Neural progenitor cell (in vitro differentiated cells): Measurements from ENCODE around the gene SNX27. TPM values are rescaled to one million over a fixed set of nuclear protein-coding genes. Genes with fewer than 3 reads are reported as not detected.

Source experiments
- DNase-seq: peaks from one replicate; pipeline ENCODE4 v3.0.0-alpha.2; 2016; ENCODE audit warnings: low spot score
- H2AFZ ChIP-seq: fragments of 200-600 bp; sonication (generic); replicated peaks from 2 replicates; pipeline ENCODE4 v1.6.1; 2016; ENCODE audit warnings: antibody characterized with exemption
- H3F3A ChIP-seq: fragments of 200-600 bp; sonication (generic); 2 replicates; pipeline ENCODE4 v1.6.1; 2016; ENCODE audit warnings: antibody characterized with exemption, low read depth
- H3K27ac ChIP-seq: fragments of 200-600 bp; sonication (generic); 2 replicates; pipeline ENCODE4 v1.5.1; 2016; ENCODE audit warnings: mild to moderate bottlenecking
- H3K27me3 ChIP-seq: fragments of 200-600 bp; sonication (generic); 2 replicates; pipeline ENCODE4 v1.6.1; 2016; ENCODE audit warnings: mild to moderate bottlenecking, moderate library complexity
- H3K36me3 ChIP-seq: fragments of 200-600 bp; sonication (generic); 2 replicates; pipeline ENCODE4 v1.5.1; 2016
- H3K4me1 ChIP-seq: fragments of 200-600 bp; sonication (generic); 2 replicates; pipeline ENCODE4 v1.6.1; 2016; ENCODE audit warnings: mixed run types
- H3K4me2 ChIP-seq: fragments of 200-600 bp; sonication (generic); 2 replicates; pipeline ENCODE4 v1.6.1; 2016
- H3K4me3 ChIP-seq: fragments of 200-600 bp; sonication (generic); 2 replicates; pipeline ENCODE4 v1.5.1; 2016
- H3K79me2 ChIP-seq: fragments of 200-600 bp; sonication (generic); 2 replicates; pipeline ENCODE4 v1.6.1; 2016; ENCODE audit warnings: low read depth
- H3K9ac ChIP-seq: fragments of 200-600 bp; sonication (generic); 2 replicates; pipeline ENCODE4 v1.6.1; 2016
- H3K9me3 ChIP-seq: fragments of 200-600 bp; sonication (generic); 2 replicates; pipeline ENCODE4 v1.5.1; 2016; ENCODE audit warnings: low read depth
- H4K20me1 ChIP-seq: fragments of 200-600 bp; sonication (generic); 2 replicates; pipeline ENCODE4 v1.6.1; 2016; ENCODE audit warnings: low read depth
- H3K27ac Mint-ChIP-seq: 3 replicates; pipeline ENCODE4 v1.8.0; 2021; ENCODE audit warnings: mixed read lengths
- H3K27me3 Mint-ChIP-seq: 2 replicates; pipeline ENCODE4 v1.8.0; 2022; ENCODE audit warnings: low read depth, mild to moderate bottlenecking, inconsistent platforms, moderate library complexity, mixed read lengths; ENCODE audit not compliant: insufficient read depth
- H3K36me3 Mint-ChIP-seq: 3 replicates; pipeline ENCODE4 v1.8.0; 2021; ENCODE audit warnings: mixed read lengths
- H3K4me1 Mint-ChIP-seq: 3 replicates; pipeline ENCODE4 v1.8.0; 2021; ENCODE audit warnings: mixed read lengths
- H3K4me3 Mint-ChIP-seq: 3 replicates; pipeline ENCODE4 v1.8.0; 2021; ENCODE audit warnings: mild to moderate bottlenecking, moderate library complexity, mixed read lengths
- H3K9me3 Mint-ChIP-seq: 3 replicates; pipeline ENCODE4 v1.8.0; 2020; ENCODE audit warnings: mixed read lengths
- CTCF ChIP-seq: fragments of 200-600 bp; sonication (generic); IDR thresholded peaks from 2 replicates; pipeline ENCODE4 v1.5.1; 2017; ENCODE audit warnings: antibody characterized with exemption, mild to moderate bottlenecking
- EZH2 ChIP-seq: fragments of 200-600 bp; sonication (generic); IDR thresholded peaks from 2 replicates; pipeline ENCODE4 v1.6.1; 2017; ENCODE audit warnings: antibody characterized with exemption, mild to moderate bottlenecking, moderate library complexity
- EZH2phosphoT487 ChIP-seq: fragments of 200-600 bp; sonication (generic); IDR thresholded peaks from 2 replicates; pipeline ENCODE4 v1.6.1; 2017; ENCODE audit warnings: antibody characterized with exemption
- total RNA-seq: library from RNA; depleted of rRNA; stranded (reverse); fragments of >200 nt; gene quantifications from 2 replicates; pipeline ENCODE4 v1.2.3, GENCODE V29; 2015; ENCODE audit warnings: low replicate concordance

SNX27 gene
- total RNA-seq, 1 donor from 2014 or later = 34.1 TPM

- DNase-seq = no peak
- Mint-ChIP-seq H3K9me3 (no peaks in the 10 kb centered on the region), H3K27ac (no peak overlapping the region), H3K36me3 (peaks cover 5% of the 10 kb centered on the region), H3K4me3 (no peak overlapping the region), H3K27me3 (peaks cover 2% of the 10 kb centered on the region), H3K4me1 (peaks cover 5% of the 10 kb centered on the region)
- Histone ChIP-seq H3K4me3 (no peak overlapping the region), H3K9ac (no peak overlapping the region), H3K4me2 (no peak overlapping the region), H3K27ac (no peak overlapping the region), H2AFZ (no peak overlapping the region), H3K27me3 (no peaks in the 10 kb centered on the region), H3K79me2 (no peaks in the 10 kb centered on the region), H3F3A (no peaks in the 10 kb centered on the region), H3K9me3 (no peaks in the 10 kb centered on the region), H3K4me1 (peaks cover 4% of the 10 kb centered on the region), H3K36me3 (no peaks in the 10 kb centered on the region), H4K20me1 (no peaks in the 10 kb centered on the region)
- TF ChIP-seq EZH2phosphoT487 (no peak), EZH2 (no peak), CTCF (no peak)
Observed at GRCh38 chr1:151581451-151581850, 30.4 kb upstream of the SNX27 start.

DNA sequence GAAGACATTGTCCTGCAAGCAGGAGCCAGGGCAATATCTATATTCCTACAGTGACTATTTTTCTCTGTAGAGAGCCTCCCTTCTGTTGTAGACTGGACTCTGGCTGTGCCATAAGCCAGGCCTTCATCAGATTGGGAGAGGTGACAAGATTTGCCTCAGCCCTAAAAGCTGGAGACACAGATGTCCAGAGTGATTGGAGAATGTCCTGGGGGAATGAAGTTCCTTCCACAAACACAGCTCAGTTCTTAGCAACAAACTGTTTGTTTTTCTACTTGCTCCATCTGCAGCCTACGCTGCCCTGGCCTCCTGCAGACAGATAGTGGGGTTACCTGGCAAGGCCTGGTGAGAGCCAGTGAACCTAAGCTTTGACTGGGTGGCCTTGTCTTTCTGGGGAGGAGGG, 29.9 kb upstream of the SNX27 start:
- H3K27ac Mint-ChIP-seq = no peak overlapping the region
- Histone ChIP-seq H3K27ac (no peak overlapping the region), H3K4me2 (no peak overlapping the region)

GRCh38 chr1:151583796-151584195, 28.1 kb upstream of the SNX27 start:
- Histone ChIP-seq H3K9me3 (no peaks in the 10 kb centered on the region), H3K4me1 (peaks cover 9% of the 10 kb centered on the region), H3K4me2 (no peak overlapping the region), H3K79me2 (no peaks in the 10 kb centered on the region), H3K27me3 (no peaks in the 10 kb centered on the region), H3F3A (no peaks in the 10 kb centered on the region), H2AFZ (no peak overlapping the region), H3K27ac (no peak overlapping the region), H3K9ac (no peak overlapping the region), H3K4me3 (no peak overlapping the region), H4K20me1 (no peaks in the 10 kb centered on the region), H3K36me3 (no peaks in the 10 kb centered on the region)
- Mint-ChIP-seq H3K9me3 (no peaks in the 10 kb centered on the region), H3K4me1 (peaks cover 5% of the 10 kb centered on the region), H3K4me3 (no peak overlapping the region), H3K36me3 (peaks cover 5% of the 10 kb centered on the region), H3K27me3 (peaks cover 2% of the 10 kb centered on the region), H3K27ac (no peak overlapping the region)
- no peak for TF ChIP-seq CTCF
- no peak for TF ChIP-seq EZH2phosphoT487
- TF ChIP-seq EZH2 = no peak
- DNase-seq = no peak

More for the DNA sequence above, 29.9 kb upstream of the SNX27 start:
- H3K27me3 Mint-ChIP-seq = peaks cover 2% of the 10 kb centered on the region
- Histone ChIP-seq H3K4me1 (peaks cover 4% of the 10 kb centered on the region), H3K27me3 (no peaks in the 10 kb centered on the region), H3K4me3 (no peak overlapping the region), H2AFZ (no peak overlapping the region), H3K9ac (no peak overlapping the region), H3F3A (no peaks in the 10 kb centered on the region), H3K36me3 (no peaks in the 10 kb centered on the region), H3K79me2 (no peaks in the 10 kb centered on the region), H4K20me1 (no peaks in the 10 kb centered on the region), H3K9me3 (no peaks in the 10 kb centered on the region)
- peaks cover 5% of the 10 kb centered on the region for H3K4me1 Mint-ChIP-seq
- H3K4me3 Mint-ChIP-seq = no peak overlapping the region
- peaks cover 5% of the 10 kb centered on the region for H3K36me3 Mint-ChIP-seq
- DNase-seq = no peak
- TF ChIP-seq EZH2phosphoT487 = no peak
- TF ChIP-seq CTCF = no peak
- TF ChIP-seq EZH2 = no peak
- H3K9me3 Mint-ChIP-seq = no peaks in the 10 kb centered on the region
